Ovary (tissue), 10 donors: Measurements from ENCODE around the gene CHRNA10. TPM values are rescaled to one million over a fixed set of nuclear protein-coding genes. Genes with fewer than 3 reads are reported as not detected.

ENCODE experiments used
- DNase-seq, 5 donors: peaks; one replicate each; pipeline ENCODE4 v3.0.0-alpha.2; 2019 to 2020
- H3K27ac ChIP-seq, 2 donors: fragments of 200-600 bp; one replicate each; pipeline versions ENCODE4 v1.5.1 to v1.8.0; 2019 to 2022
- H3K27me3 ChIP-seq: fragments of 200-600 bp; one replicate; pipeline ENCODE4 v1.8.0; 2022
- H3K36me3 ChIP-seq: fragments of 200-600 bp; sonication (generic); one replicate; pipeline ENCODE4 v1.5.1; 2019
- H3K4me1 ChIP-seq: one replicate; pipeline ENCODE4 v1.8.1; 2013; ENCODE audit warnings: mild to moderate bottlenecking, moderate library complexity; ENCODE audit not compliant: insufficient read depth
- H3K4me3 ChIP-seq: fragments of 200-600 bp; sonication (generic); one replicate; pipeline ENCODE4 v1.5.1; 2017
- H3K9me3 ChIP-seq, 2 donors: fragments of 200-600 bp in 1 of 2; sonication (generic) in 1 of 2; one replicate each; pipeline versions ENCODE4 v1.5.1 to v1.8.1; 2013 to 2019; ENCODE audit warnings: mild to moderate bottlenecking in 1 of 2, moderate library complexity in 1 of 2
- CTCF ChIP-seq, 3 donors: fragments of 450-650 bp in 2 of 3; fragments of 200-600 bp in 1 of 3; IDR thresholded peaks; one replicate each; pipeline versions ENCODE4 v1.5.1 to v1.8.0; 2016 to 2022; ENCODE audit warnings: antibody characterized with exemption in 3 of 3, mild to moderate bottlenecking in 1 of 3
- EP300 ChIP-seq: sonication (generic); formaldehyde crosslinking; IDR thresholded peaks from one replicate; pipeline ENCODE4 v1.6.1; 2017; ENCODE audit warnings: antibody characterized with exemption
- POLR2A ChIP-seq: fragments of 450-650 bp; IDR thresholded peaks from one replicate; pipeline ENCODE4 v1.6.1; 2017; ENCODE audit warnings: antibody characterized with exemption, mild to moderate bottlenecking, moderate library complexity
- WGBS, 3 donors: extraction: QIAGEN DNeasy Blood & Tissue Kit in 1 of 3; methylation state at CpG; one replicate each; pipeline versions ENCODE4 v1.1.5 to v1.1.7; 2013 to 2017; 5-methylcytosine and 5-hydroxymethylcytosine counted together
- intact Hi-C, 4 donors: fragments of 100-400 bp; cut with DNase I; formaldehyde crosslinking; loops; one replicate each; pipeline versions ENCODE4 v1.11.0 to v1.15.1; 2022 to 2023
- long read RNA-seq, 3 donors: library from polyadenylated mRNA in 2 of 3; unstranded in 2 of 3; transcript quantifications; one replicate each; pipeline ENCODE4 v2.0.0 and lab custom pipeline, GENCODE V29; 2021 to 2026
- polyA plus RNA-seq, 2 donors: library from polyadenylated mRNA; stranded (reverse); fragments of 200-250 nt in 1 of 2; fragments of 350-450 nt in 1 of 2; fragmentation: Illumina TruSeq in 1 of 2; extraction: RNeasy Lipid Tissue Mini Kit (QIAGEN cat#74804) in 1 of 2; gene quantifications; one replicate each; pipeline ENCODE4 v1.2.3, GENCODE V29; 2013 to 2014
- total RNA-seq, 7 donors: library from RNA; depleted of rRNA in 2 of 7; stranded (reverse); fragments of >200 nt in 2 of 7; fragmentation: NEBNext Ultra II Directional in 3 of 7; extraction: Animal tissue kit (Norgen Biotek cat#: 25700) in 3 of 7; gene quantifications; one replicate each; pipeline versions ENCODE4 v1.1.0 to v1.2.4, GENCODE V29; 2016 to 2023
- donor health status: DM: no; HTN: no; CAD: no; lungs with moderate emphysema.
- donor health status: DM: no; HTN: no; CAD: no.
- donor health status: Bipolar disorder and iron deficiency.
- donor health status: DM: yes; HTN: yes; CAD: no.
- donor health status: DM: no; HTN: no; CAD: no.
- donor health status: DM: yes; HTN: yes; CAD: no.

CHRNA10 gene
- total RNA-seq: 1 to 10 TPM in 4 of 7 donors, under 1 TPM in 3; 0.34 to 3.9 (median 1.1) TPM
- polyA plus RNA-seq: under 1 TPM; 0.54 to 0.72 TPM
- long read RNA-seq, donor 1: 0 reads
- long read RNA-seq, donor 2: 0 reads
- long read RNA-seq, donor 3: 0 reads

- Histone ChIP-seq H3K27me3 (no peaks in the 10 kb centered on the region), H3K9me3 (no peaks in the 10 kb centered on the region), H3K36me3 (no peaks in the 10 kb centered on the region), H3K4me1 (no peaks in the 10 kb centered on the region), H3K27ac (no peak within 1 kb of the TSS), H3K4me3 (no peak within 1 kb of the TSS)
- intact Hi-C loops: no loop called here
- WGBS, 3 donors: 69 to 72% (median 72%) methylated on average over 9 of the region's 9 CpGs
- no peak for DNase-seq
- TF ChIP-seq EP300: no peak
- no peak for TF ChIP-seq CTCF (IDR thresholded peaks at IDR 0.05)
- TF ChIP-seq POLR2A: no peak
These were observed at the start of gene CHRNA10 for GRCh38 chr11:3671334-3672254. CHRNA10 (minus strand) TSS chr11:3671384; CDS start chr11:3671312, 72 bp downstream.

- Histone ChIP-seq H3K9me3 (no peaks in the 10 kb centered on the region), H3K36me3 (no peaks in the 10 kb centered on the region), H3K4me1 (no peaks in the 10 kb centered on the region), H3K4me3 (no peak overlapping the region), H3K27ac (no peak overlapping the region), H3K27me3 (no peaks in the 10 kb centered on the region)
- intact Hi-C loops: no loop called here
- DNase-seq: no peak
- 49 to 58% (median 50%) methylated on average over 6 of the region's 6 CpGs for WGBS, 3 donors
- TF ChIP-seq POLR2A: no peak
- TF ChIP-seq EP300: no peak
- no peak for TF ChIP-seq CTCF (IDR thresholded peaks at IDR 0.05)
These were observed 41.1 kb upstream of the CHRNA10 start for GRCh38 chr11:3712274-3712673.

GRCh38 chr11:3710485-3711259 is 39.5 kb upstream of the CHRNA10 start:
- Histone ChIP-seq H3K36me3 (no peaks in the 10 kb centered on the region), H3K27me3 (no peaks in the 10 kb centered on the region), H3K9me3 (no peaks in the 10 kb centered on the region), H3K4me3 (no peak overlapping the region), H3K27ac (no peak overlapping the region), H3K4me1 (no peaks in the 10 kb centered on the region)
- intact Hi-C loops: no loop called here
- no peak for DNase-seq
- 85 to 88% (median 85%) methylated on average over 4 of the region's 4 CpGs for WGBS, 3 donors
- TF ChIP-seq POLR2A (no peak), EP300 (no peak), CTCF (IDR thresholded peaks at IDR 0.05) (no peak)

- Histone ChIP-seq H3K4me1 (no peaks in the 10 kb centered on the region), H3K4me3 (no peak overlapping the region), H3K36me3 (no peaks in the 10 kb centered on the region), H3K27me3 (no peaks in the 10 kb centered on the region), H3K27ac (no peak overlapping the region), H3K9me3 (no peaks in the 10 kb centered on the region)
- no peak for TF ChIP-seq EP300
- TF ChIP-seq CTCF (IDR thresholded peaks at IDR 0.05): no peak
- no peak for TF ChIP-seq POLR2A
- WGBS, 3 donors: 78 to 93% (median 90%) methylated on average over 1 of the region's 1 CpG
- intact Hi-C loops: no loop called here
- no peak for DNase-seq
These were observed 38.8 kb upstream of the CHRNA10 start for GRCh38 chr11:3709977-3710376.
